ENCODE measurements around the gene KRT1.

- TF ChIP-seq EZH2 (IDR thresholded peaks at IDR 0.05; ENCODE audit: insufficient read depth, poor library complexity, severe bottlenecking) (no peak), EZH2phosphoT487 (IDR thresholded peaks at IDR 0.05; ENCODE audit: insufficient read depth, low read depth) (no peak)
Measured at GRCh38 chr12:52669426-52669825, 10.8 kb downstream of the KRT1 start.

Data from GM23248 (cell line).